Skeletal muscle cell (primary cell): ENCODE measurements around the gene PLP2.
"Not testable (repeated sequence)": the region's sequence is repeated elsewhere in the genome, so short reads cannot be mapped to it uniquely, and the experiment has no call there.

Experiments used
- DNase-seq: peaks from one replicate; pipeline ENCODE4 v3.0.0-alpha.2; 2010; ENCODE audit warnings: low read depth
- H3K4me3 ChIP-seq: 2 replicates; pipeline ENCODE4 v1.5.1; 2011; ENCODE audit warnings: low read depth, mild to moderate bottlenecking, control low read depth, low read length, moderate library complexity

Gene PLP2

GRCh38 chrX:49161632-49162031, 10.1 kb upstream of the PLP2 start:
- H3K4me3 ChIP-seq = no peak overlapping the region
- no peak for DNase-seq

GRCh38 chrX:49162620-49163019, 9.1 kb upstream of the PLP2 start, which contains the start of gene MAGIX:
TSS of gene MAGIX (plus strand) at chrX:49162758. CDS start at chrX:49162890, 132 bp downstream.
- peak within 1 kb of the TSS; percentile 29 for H3K4me3 ChIP-seq
- no peak for DNase-seq

GRCh38 chrX:49163555-49164419, 7.9 kb upstream of the PLP2 start:
- peak overlapping the region; percentile 29 for H3K4me3 ChIP-seq
- no peak for DNase-seq

- no peak for DNase-seq
- no peak overlapping the region for H3K4me3 ChIP-seq
These were observed 6.9 kb upstream of the PLP2 start for GRCh38 chrX:49164589-49165360.

GRCh38 chrX:49165901-49166881, 5.5 kb upstream of the PLP2 start:
- DNase-seq = no peak
- peak overlapping the region; percentile 39 for H3K4me3 ChIP-seq

GRCh38 chrX:49166914-49167739, 4.6 kb upstream of the PLP2 start:
- no peak for DNase-seq
- H3K4me3 ChIP-seq = peak overlapping the region; percentile 39

- DNase-seq = no peak
- H3K4me3 ChIP-seq = peak overlapping the region; percentile 39
These were observed 4.0 kb upstream of the PLP2 start for GRCh38 chrX:49167740-49168108.

GRCh38 chrX:49172280-49172780, 632 bp downstream of the PLP2 start:
- DNase-seq = no peak
- H3K4me3 ChIP-seq = peak overlapping the region; percentile 68

- H3K4me3 ChIP-seq, DNase-seq: not testable (repeated sequence)
These were observed 1.8 kb downstream of the PLP2 start for GRCh38 chrX:49173544-49173943.

GRCh38 chrX:49174723-49175122, 3.0 kb downstream of the PLP2 start:
- DNase-seq = no peak
- no peak overlapping the region for H3K4me3 ChIP-seq

GRCh38 chrX:49175435-49176274, 4.0 kb downstream of the PLP2 start:
- no peak for DNase-seq
- no peak overlapping the region for H3K4me3 ChIP-seq

- H3K4me3 ChIP-seq = no peak overlapping the region
- DNase-seq = no peak
These were observed 5.0 kb downstream of the PLP2 start for GRCh38 chrX:49176421-49177326.

GRCh38 chrX:49177338-49177833, 5.7 kb downstream of the PLP2 start:
- no peak overlapping the region for H3K4me3 ChIP-seq
- DNase-seq = no peak

GRCh38 chrX:49177873-49178480, 6.3 kb downstream of the PLP2 start:
- DNase-seq = no peak

GRCh38 chrX:49178537-49178936, 6.8 kb downstream of the PLP2 start:
- H3K4me3 ChIP-seq = no peak overlapping the region
- no peak for DNase-seq

More at GRCh38 chrX:49177873-49178480, 6.3 kb downstream of the PLP2 start:
- no peak overlapping the region for H3K4me3 ChIP-seq

- DNase-seq = no peak
- no peak overlapping the region for H3K4me3 ChIP-seq
These were observed 7.7 kb downstream of the PLP2 start for GRCh38 chrX:49179358-49179757.
